NCI-H345 (cell line): ENCODE results near the gene TCF7L2.

Source experiments
- DNase-seq: peaks from one replicate; lab custom pipeline; 2025; lab: John Stamatoyannopoulos, UW

TCF7L2 gene

DNA sequence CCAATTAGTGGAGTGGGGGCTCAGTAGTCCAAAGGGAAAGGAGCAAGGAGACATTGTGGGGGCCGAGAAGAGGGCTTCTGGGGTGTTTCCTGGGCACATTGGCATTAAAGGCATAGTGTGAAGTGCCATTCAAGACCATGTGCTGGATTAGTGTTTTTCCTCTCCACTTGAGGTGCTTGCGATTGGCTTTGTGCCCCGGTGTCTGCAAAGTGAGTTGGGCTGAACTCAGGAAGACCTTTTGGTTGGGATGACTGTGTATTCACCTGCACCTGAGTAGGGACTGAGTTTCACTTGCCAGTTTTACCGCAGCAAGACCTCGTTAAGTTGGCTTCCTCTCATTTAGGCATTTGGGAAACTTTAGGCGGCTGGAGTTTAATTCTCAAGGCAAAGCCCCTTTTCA is 73.0 kb downstream of the TCF7L2 start:
- DNase-seq, result peak; percentile 52

DNA sequence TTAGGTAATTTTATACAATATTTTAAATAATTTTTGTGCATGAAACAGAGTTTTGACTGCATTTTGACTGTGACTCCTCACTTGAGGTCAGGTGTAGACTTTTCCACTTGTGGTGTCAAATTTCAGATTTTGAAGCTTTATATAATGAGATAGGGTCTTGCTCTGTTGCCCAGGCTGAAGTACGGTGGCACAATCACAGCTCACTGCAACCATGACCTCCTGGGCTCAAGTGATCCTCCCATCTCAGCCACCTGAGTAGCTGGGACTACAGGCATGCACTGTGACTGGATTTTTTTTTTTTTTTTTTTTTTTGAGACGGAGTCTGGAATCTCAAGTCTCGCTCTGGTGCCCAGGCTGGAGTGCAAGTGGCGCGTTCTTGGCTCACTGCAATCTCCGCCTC is 74.9 kb downstream of the TCF7L2 start:
- DNase-seq, result no peak

DNA sequence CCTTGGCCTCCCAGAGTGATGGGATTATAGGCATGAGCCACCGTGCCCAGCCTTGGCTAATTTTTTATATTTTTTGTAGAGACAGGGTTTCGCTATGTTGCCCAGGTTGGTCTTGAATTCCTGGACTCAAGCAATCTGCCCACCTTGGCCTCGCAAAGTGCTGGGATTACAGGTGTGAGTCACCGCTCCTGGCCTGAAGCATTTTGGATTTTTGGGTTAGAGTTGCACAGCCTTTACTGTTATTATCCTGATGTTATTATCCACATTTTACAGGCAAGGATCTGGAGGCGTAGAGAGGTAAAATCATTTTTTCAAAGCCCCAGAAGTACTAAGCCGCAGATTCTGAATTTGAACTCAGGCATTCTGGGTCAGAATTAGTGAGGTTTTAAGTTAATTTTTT is 75.4 kb downstream of the TCF7L2 start:
- DNase-seq, result no peak

DNA sequence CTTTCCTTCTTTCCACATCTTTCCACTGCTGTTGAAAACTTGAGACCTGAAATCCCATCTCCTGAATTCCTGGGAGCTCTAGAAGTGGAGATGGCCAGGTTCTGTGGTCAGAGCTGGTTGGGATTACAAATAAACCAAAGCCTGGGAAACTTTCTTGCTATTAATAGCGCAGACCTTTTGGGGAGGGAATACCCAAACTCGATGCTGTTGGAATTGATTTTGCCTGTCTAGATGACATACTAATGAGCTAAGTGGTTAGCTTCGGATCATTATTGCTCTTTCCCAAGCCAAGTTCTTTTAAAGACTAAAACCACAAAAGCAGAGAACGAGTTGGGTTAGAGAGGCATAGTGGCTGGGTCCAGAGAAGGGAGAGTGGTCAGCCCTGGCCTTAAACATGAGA is 76.6 kb downstream of the TCF7L2 start:
- DNase-seq, result no peak

DNA sequence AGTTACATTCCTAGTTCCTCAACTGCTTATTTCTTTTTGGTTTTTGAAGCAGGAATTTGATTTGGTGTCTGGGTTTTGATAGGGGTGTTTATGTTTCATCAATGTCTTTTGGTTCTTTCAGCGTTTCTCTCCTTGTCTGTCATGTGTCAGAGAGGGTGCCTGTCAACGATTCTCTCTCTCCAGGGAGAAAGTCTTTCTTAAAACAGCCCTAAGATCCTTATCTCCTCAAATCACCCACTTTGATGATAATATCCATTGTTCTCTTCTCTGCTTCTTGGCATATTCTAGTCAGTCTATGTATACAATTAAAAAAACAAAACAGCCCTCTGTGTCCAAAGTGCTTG is 77.2 kb downstream of the TCF7L2 start:
- no peak for DNase-seq

DNA sequence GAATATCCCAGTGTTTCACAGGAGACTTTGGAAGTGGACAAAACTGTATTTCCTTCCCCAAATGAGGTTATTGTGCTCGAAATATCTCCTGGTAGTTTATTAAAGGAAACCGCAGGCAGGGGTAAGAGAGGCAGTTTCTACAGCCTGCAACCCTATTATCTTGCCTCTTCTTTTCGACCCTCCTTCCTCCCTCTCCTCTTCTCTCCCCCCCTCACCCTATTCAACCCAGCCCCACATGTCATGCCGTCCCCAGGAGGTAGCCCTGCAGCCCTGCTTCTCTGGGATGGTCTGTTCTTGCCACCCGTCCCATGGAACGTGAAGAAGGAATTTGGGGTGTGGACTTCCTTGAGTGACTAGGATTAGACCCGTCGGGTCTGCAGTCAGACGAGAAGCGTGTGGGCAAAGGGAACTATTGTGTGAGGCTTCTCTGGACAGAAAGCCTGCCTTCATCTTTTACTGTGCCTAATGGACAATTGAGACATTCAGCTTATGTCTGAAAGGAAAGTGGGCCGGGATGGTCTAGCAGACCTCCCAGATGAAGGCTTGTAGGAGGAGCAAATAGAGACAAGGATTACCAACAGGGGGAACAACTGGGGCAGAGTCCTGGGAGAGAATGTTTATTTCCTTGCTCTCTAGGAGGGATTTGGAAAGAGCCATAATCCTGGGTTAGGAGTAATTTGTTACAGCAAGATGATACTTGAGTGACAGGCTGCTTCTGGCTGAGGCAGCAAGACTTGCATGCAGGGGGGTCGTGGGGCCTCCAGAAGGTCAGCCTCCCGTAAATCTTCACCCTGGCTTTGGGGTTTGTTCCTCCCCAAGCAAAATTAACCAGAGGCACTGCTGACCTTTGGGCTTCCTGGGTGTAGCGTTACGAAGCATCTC is 77.8 kb downstream of the TCF7L2 start:
- DNase-seq, result no peak

DNA sequence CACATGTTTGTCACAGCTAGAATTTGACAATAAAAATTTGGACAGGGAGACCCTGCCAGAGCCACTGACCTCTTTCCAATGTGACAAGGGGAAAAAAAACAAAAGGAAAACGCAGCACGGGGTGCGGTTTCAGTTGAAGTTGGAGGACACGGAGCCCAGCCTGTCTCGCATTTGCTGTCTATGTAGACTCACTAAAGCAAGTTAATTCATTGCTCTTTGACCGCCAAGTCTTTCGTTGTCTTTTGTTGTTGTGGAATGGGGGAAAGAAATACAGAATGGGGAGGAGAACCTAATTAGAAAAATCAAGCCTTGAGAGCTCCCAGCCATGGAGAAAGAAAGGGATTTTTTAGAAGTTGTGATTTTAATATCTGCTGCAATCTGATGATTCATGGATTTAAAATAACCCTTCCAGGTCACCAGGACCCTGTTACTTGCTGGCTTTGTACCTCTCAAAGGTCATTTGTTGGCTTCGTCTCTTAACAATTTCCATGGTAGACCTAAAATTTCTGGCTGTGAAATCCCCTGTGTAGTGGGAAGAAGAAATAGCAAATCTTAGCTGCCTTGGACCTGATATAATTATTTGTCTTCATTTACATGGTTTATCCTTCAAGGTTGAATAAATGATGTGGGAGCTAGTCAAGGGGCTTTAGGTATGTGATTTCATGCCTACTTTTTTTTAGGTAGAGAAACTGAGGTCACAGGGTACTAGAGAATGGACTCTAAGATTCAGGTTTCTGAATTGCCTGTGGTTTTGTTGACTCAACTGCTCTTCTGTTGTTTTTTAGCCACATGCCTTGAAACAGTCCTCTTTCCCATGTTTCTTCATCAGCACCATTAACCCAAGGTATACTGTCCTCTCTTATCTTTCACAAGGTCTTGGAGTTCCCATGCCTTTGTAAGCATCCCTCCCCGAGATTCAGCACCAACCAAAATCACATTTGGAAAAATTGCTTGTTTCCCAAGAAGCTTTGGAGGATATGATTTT is 78.7 kb downstream of the TCF7L2 start:
- DNase-seq, result no peak

DNA sequence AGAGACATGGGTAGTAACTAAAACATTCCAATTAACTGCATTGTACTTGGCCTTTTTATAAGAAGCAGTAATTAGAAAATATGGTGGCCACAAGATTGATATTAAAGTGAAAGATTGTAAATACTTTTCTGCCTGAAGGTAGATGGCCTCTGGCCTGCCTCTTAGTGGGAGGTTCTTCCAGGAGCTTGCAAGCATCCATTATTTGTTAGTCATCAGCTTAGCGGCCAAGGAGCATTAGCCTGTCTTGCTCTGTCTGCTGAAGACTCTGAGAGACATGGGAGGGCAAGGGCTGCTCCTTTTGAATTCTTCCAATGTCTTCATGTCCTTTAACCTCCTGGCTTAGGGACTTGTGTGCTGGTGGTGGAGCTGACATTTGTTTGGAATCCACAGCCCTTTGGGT is 80.4 kb downstream of the TCF7L2 start:
- DNase-seq, result no peak

DNA sequence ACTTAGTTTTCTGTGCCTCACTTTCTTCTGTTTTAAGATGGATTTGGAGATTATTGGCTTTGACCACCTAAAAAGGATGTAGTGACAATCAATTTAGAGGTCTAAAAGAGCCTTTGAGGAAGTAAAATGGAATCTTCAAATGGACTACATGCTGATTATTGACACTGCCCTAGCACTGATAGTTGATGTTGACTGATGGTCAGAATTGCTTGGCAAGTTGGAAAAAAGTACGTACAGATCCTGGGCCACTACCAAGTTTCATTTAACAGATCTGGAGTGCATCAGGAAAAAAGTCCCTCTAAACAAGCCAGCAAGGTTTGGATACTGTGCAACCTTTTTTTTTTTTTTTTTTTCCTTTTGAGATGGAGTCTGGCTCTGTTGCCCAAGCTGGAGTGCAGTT is 81.1 kb downstream of the TCF7L2 start:
- no peak for DNase-seq

DNA sequence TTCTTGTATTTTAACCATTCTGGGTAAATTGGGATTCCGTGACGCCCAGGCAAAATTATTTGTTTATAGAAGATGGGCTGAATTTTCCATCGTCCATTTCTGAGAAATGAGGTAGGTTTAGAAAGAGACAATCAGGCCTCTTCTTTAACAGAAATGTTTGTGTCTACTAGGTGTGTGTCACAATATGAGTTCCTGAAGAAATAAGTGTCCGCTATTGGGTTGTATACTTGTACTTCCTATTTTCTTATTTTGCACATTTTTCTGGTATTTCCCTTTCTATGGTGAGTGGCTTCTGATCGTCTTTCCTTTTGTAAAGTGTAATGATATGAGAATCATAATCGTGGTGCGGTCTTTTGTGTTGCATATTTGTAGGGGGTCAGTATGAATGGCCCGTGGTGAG is 83.9 kb downstream of the TCF7L2 start:
- no peak for DNase-seq

DNA sequence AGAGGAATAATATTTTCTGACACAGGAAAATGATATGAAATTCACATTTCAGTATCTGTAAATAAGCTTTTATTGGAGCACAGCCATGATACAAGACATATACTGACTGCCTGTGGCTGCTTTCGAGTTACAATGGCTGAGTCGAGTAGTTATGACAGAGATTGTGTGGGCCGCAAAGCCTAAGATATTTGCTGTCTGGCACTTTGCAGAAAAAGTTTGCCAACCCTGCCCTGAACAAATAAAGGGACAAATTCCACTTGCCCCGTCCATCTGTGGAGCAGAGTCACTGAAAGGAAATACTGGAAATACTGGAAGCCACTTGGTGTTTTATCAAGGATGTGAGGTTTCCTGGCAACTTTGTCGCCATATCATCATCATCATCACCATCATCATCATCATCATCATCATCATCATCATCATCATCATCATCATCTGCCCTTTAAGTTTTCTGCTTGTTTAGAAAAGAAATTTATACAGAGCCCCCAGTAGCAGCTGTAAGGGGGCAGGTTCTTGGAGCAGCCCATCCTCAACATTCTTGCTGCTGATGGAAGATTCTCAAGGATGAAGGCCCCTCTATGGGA is 85.8 kb downstream of the TCF7L2 start:
- DNase-seq, result no peak

DNA sequence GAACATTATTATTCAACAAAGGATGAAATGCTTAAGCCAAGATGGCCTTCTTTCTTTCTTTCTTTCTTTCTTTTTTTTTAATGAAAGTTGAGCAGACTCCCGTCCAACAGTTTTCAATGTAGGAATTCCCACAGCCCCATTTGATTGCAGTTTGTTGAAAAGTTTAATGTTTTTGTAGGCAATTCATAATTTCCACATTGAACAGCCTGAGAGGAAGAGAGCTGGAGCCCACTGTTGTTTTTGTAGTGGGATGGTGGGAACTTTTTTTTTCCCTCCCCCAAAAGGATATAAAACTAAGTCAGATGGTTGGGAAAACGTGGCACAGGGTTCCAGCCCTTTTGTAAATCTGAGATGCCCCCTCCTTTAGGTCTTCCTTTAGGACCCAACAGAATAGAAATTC is 86.6 kb downstream of the TCF7L2 start:
- DNase-seq, result no peak

DNA sequence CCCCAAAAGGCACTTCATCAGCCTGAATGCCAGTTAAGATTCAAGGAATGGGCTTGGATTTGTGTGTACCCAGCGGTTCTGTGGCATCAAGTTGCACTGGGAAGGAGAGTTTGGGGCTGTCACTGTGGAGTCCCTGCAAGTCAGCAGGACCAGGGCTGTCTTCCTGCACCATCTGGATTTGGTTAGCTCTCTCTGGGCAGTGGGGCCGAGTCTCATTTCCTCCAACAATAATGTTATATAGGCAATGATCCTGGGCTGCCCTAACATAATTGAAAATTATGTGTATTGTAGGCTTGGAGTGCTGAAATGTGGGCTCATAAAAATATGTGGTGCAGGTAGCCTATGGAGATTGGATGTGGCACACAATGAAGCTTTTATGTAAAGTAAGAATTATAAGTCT is 87.2 kb downstream of the TCF7L2 start:
- no peak for DNase-seq

DNA sequence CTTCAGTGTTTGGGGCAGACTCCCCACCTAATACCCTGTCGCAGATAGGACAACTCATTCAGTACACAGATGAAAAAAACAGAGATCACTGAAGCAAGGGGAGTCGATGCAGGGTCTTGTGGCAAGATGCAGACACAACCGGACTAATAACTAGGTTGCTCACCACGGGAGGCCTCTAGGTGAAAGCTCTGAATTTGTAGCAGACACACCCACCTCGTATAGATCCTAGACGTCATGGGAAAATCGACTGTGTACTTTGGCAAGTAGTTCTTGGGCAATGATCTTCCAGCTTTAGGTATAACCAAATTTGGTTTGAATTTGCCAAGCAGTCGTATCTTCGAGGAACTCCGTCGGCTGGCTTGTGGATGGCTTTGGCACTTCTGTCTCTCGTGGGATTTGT is 88.1 kb downstream of the TCF7L2 start:
- DNase-seq, result no peak

DNA sequence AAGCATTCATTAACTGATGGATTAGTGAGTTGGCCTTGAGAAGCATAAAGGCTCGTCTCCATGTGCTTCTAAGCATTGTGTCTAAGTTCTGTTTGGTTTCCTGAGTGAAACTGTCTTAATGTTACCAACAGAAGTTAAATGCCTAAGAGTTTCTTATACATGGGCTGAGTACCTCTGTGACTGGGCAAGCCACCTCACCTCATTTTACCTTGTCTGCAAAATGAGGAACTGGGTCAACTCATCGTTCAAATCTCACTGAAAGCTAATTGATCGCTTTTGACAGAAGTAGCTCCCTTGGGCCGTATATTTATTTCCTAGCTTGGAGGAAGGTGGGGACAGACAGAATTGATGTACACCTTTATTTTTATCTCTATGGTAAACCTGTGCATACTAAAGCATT is 88.9 kb downstream of the TCF7L2 start:
- DNase-seq, result no peak

DNA sequence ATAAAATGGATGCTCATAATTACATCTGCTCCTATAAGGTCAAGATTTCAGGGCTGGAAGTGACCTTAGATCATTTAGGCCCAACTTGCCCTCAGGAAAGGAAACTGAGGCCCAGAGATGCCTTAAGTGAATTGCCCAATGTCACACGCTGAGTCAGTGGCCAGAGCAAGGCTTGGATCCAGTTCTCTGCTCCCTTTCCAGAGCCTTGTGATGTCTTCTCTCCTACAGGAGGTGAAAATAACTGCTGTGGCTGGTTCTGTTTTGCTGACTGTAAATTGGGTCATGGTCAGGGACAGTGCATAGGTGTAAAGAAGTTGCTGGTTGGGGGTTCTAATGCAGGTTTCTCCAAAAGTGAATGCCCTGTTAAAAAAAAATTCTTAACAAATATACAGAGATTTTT is 91.3 kb downstream of the TCF7L2 start:
- no peak for DNase-seq

DNA sequence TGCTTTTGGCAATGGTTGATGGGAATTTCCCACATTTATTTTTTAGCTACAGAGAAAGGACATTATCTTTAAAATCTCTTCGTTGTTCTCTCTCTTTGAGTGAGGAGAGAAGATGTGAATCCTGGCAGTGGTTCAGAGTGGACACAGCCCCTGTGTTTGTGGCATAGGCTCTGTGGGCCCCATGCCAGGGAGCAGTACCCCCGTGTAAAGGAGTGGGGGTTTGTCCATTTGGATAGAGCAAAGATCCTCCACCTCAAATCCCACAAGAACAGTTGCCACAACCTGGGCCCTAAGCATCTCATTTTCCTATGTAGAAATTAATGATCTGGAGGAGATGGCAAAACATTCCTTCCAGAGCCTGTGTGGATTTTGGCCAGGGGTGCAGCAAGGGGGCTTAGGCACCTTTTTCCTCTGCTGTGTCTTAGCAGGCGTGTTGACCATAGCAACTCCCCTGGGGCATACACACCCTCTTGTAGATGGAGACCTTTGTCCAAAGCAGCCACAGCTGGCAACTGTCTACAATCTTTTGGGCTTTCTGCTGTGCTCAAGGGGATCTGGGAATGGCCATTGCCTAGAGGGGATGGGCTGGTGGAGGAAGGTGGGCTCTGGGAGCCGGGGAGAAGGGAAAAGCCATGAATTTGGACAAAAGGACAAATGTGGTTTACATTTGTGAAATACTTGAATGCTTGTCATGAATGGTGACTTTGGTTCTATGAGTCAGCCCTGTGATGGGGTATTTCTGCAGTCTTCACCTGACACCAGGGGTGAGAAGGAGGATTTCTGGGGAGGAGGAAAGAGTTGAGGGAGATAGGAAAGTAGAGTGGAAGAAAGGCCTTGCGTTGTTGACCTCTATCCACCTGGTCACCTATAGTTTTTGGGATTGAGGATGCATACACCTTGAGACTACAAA is 92.0 kb downstream of the TCF7L2 start:
- DNase-seq, result no peak

DNA sequence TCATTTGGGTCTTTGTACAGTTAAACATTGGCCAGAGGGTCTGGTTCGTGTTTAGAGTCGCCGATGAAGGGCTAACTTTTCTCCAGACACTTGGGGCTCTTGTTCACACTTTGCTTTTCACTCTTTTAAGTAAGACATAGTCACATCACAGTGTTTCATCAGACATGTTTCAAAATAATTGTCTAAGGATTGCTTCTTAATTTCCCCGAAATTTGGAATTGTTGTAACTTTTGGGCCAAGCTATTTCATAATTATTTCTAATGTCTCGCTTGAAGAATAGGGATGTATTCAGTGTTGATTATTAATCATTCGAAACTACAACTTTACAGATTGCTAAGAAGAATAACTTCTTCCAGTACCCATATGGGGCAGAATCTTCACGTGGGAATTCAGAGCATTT is 92.8 kb downstream of the TCF7L2 start:
- no peak for DNase-seq

DNA sequence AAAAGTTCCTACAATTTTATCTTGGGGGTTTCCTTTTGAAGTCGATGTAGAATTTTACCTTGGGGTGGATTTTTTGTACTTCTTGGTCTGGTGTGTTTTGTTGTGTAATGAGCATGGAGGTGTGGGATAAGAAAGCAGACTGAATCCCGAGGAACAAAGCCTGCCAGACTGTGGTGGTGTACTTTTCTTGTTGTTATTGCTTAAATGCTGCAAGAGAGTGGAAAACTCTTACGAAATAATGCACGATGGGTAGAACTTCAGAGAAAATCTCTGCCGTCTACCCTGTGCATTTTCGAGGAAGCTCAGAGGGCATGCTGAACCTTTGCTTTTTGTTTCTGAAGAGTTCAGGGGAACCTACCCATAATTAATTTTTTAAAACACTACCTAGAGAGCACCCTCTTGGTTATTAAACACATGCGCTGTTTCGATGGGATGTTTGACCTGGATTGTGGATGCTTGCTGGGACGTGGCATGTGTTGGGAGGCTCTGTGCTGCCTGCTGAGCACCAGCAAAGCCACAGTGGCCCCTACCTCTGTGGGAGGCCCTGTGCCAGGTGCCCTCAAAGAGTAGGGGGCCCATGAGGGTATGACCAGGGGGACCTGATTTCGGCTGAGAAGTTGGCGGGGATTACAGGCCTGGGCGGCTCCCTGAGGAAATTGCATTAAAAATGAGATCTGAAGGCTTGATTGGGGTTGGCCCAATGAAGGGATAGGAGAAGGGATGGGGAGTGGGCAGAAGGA is 94.1 kb downstream of the TCF7L2 start:
- no peak for DNase-seq

DNA sequence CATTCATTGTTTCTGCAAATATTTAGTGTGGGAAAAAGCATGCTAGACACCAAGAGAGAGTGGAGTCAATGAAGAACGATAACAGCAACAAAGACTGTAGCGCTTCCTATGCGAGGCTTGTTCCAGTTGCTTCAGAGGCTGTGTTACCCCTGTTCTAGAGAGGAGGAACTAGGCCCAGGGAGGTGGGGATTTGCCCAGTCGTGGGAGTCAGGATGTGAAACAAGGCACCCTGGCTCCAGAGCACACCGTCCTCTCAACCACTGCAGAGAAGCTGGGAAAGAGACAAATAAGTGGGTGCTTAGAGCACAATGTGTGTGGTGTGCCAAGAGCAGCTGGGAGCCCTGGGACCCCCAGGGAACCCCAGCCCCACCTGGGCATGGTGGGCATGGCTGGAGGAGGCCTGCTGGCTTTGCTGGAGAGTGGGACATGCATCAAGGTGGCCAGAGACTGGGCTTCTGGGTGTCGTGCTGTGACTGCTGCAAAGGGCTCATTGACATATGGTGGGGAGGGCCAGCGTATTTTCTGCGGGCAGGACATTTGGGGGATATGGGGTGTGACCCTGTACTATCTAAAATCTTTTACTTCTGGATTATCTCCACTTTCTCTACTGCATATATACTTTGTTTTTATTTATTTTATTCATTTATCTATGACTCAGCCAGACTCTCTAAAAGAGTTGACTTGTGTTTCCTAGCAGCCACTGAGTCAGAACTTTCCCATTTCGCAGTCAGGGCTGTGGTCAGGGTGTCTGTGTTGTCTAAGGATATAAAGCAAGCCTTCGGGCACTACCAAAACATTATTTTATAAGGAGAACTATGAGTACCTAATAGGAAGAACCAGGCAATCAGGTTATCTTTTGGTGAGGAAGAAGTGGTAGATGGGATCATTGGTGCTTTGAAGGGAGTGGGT is 95.4 kb downstream of the TCF7L2 start:
- no peak for DNase-seq
